Measurements from ENCODE around the gene STK32C.

- TF ChIP-seq CTCF (IDR thresholded peaks at IDR 0.05 in 4 of 5, conservative IDR thresholded peaks at IDR 0.05 in 1 of 5) (no peak), POLR2A (IDR thresholded peaks at IDR 0.05) (no peak)
Observed at GRCh38 chr10:132319853-132320653, 12.3 kb upstream of the STK32C start.

All from gastrocnemius medialis (tissue), 4 donors.